Middle frontal gyrus (tissue), 1 donor: ENCODE results near the gene RNPEPL1.

Experiments
- DNase-seq: peaks from one replicate; pipeline ENCODE4 v3.0.0-alpha.2; 2015; ENCODE audit warnings: low spot score; ENCODE audit errors: extremely low spot score

The RNPEPL1 gene

GRCh38 chr2:240590681-240591111 is 22.4 kb downstream of the RNPEPL1 start:
- DNase-seq, result no peak

- no peak for DNase-seq
Measured at GRCh38 chr2:240591226-240591625, 22.9 kb downstream of the RNPEPL1 start.

GRCh38 chr2:240591784-240592183 is 23.5 kb downstream of the RNPEPL1 start:
- DNase-seq, result no peak

GRCh38 chr2:240593026-240593702 is 24.9 kb downstream of the RNPEPL1 start:
- DNase-seq, result peak; percentile 14

GRCh38 chr2:240593703-240594451 is 25.6 kb downstream of the RNPEPL1 start:
- no peak for DNase-seq

GRCh38 chr2:240594511-240595380 is 26.5 kb downstream of the RNPEPL1 start:
- DNase-seq, result no peak

- no peak for DNase-seq
Measured at GRCh38 chr2:240595381-240596079, 27.2 kb downstream of the RNPEPL1 start.

GRCh38 chr2:240596080-240596460 is 27.8 kb downstream of the RNPEPL1 start:
- DNase-seq, result no peak

GRCh38 chr2:240596491-240596931 is 28.2 kb downstream of the RNPEPL1 start:
- DNase-seq, result peak; percentile 50

- DNase-seq, result no peak
Measured at GRCh38 chr2:240597054-240597418, 28.8 kb downstream of the RNPEPL1 start.

- no peak for DNase-seq
Measured at GRCh38 chr2:240597419-240598181, 29.3 kb downstream of the RNPEPL1 start.

- DNase-seq, result no peak
Measured at GRCh38 chr2:240598311-240598911, 30.1 kb downstream of the RNPEPL1 start.

- no peak for DNase-seq
Measured at GRCh38 chr2:240599141-240599583, 30.9 kb downstream of the RNPEPL1 start.

- DNase-seq, result no peak
Measured at GRCh38 chr2:240600451-240600961, 32.2 kb downstream of the RNPEPL1 start.

- no peak for DNase-seq
Measured at GRCh38 chr2:240601061-240601830, 33.0 kb downstream of the RNPEPL1 start.

GRCh38 chr2:240601831-240602160 is 33.5 kb downstream of the RNPEPL1 start:
- DNase-seq, result no peak

- no peak for DNase-seq
Measured at GRCh38 chr2:240602266-240603050, 34.2 kb downstream of the RNPEPL1 start.

- no peak for DNase-seq
Measured at GRCh38 chr2:240603081-240603835, 35.0 kb downstream of the RNPEPL1 start.
